Liver (tissue), 3 donors: ENCODE measurements around the gene ATXN10.

Experiments used
- ATF3 ChIP-seq: IDR thresholded peaks from 2 replicates; pipeline ENCODE4 v1.6.1; 2016; ENCODE audit warnings: antibody characterized with exemption
- CTCF ChIP-seq: fragments of 150-350 bp; IDR thresholded peaks from 2 replicates; pipeline ENCODE4 v1.5.1; 2017; ENCODE audit warnings: improper control_type of control experiment, low read depth, low read length; ENCODE audit not compliant: missing input control
- EGR1 ChIP-seq, 2 donors: IDR thresholded peaks; 2 replicates each; pipeline ENCODE4 v1.6.1; 2016 to 2018; ENCODE audit warnings: antibody characterized with exemption in 2 of 2, low read depth in 2 of 2
- GABPA ChIP-seq, 2 donors: IDR thresholded peaks in 1 of 2; conservative IDR thresholded peaks in 1 of 2; 2 replicates each; pipeline ENCODE4 v1.6.1; 2016; ENCODE audit warnings: antibody characterized with exemption in 2 of 2, mild to moderate bottlenecking in 1 of 2, moderate library complexity in 1 of 2
- JUND ChIP-seq, 2 donors: IDR thresholded peaks; 2 replicates each; pipeline ENCODE4 v1.6.1; 2016; ENCODE audit warnings: antibody characterized with exemption in 2 of 2
- MAX ChIP-seq: IDR thresholded peaks from 2 replicates; pipeline ENCODE4 v1.6.1; 2016; ENCODE audit warnings: antibody characterized with exemption
- RAD21 ChIP-seq, 2 donors: IDR thresholded peaks; 2 replicates each; pipeline ENCODE4 v1.6.1; 2016; ENCODE audit warnings: antibody characterized with exemption in 2 of 2, mild to moderate bottlenecking in 2 of 2
- donor health status: healthy.
- donor health status: healthy.

GRCh38 chr22:45805413-45805812 is 133.8 kb downstream of the ATXN10 start:
- TF ChIP-seq CTCF (no peak), ATF3 (no peak), GABPA (IDR thresholded peaks at IDR 0.05 in 1 of 2, conservative IDR thresholded peaks at IDR 0.05 in 1 of 2) (no peak), JUND (IDR thresholded peaks at IDR 0.05) (no peak), RAD21 (IDR thresholded peaks at IDR 0.05) (no peak), EGR1 (IDR thresholded peaks at IDR 0.05; ENCODE audit: low read depth in 2 of 2) (no peak), MAX (no peak)
